ENCODE measurements around the gene SRL.

The SRL gene

GRCh38 chr16:4184038-4184702 lies 57.7 kb downstream of the SRL start:
- H3K27ac ChIP-seq (replicated peaks), result peak overlapping the region; percentile 78; the same call in 1 of the 2 replicates
- H3K27me3 ChIP-seq (ENCODE audit: insufficient read depth, poor library complexity, severe bottlenecking), result no peaks in the 10 kb centered on the region
- TF ChIP-seq REST (IDR thresholded peaks at IDR 0.05; ENCODE audit: insufficient replicate concordance, low read depth) (no peak), CTCF (IDR thresholded peaks at IDR 0.05; ENCODE audit: insufficient read depth, low read length) (no peak), POLR2AphosphoS5 (IDR thresholded peaks at IDR 0.05; ENCODE audit: low read depth) (no peak)
- peak overlapping the region; percentile 65 for H3K4me3 ChIP-seq (replicated peaks; ENCODE audit: insufficient read depth, low read length)
- no peak for DNase-seq (ENCODE audit: low read depth in 1 of 2, low spot score in 1 of 2)

- no peaks in the 10 kb centered on the region for H3K27me3 ChIP-seq (ENCODE audit: insufficient read depth, poor library complexity, severe bottlenecking)
- H3K4me3 ChIP-seq (replicated peaks; ENCODE audit: insufficient read depth, low read length), result peak overlapping the region; percentile 65
- TF ChIP-seq GABPA (IDR thresholded peaks at IDR 0.05; ENCODE audit: low read depth), result no peak
- peak; percentile 46 for TF ChIP-seq POLR2AphosphoS5 (IDR thresholded peaks at IDR 0.05; ENCODE audit: low read depth)
- no peak for TF ChIP-seq CTCF (IDR thresholded peaks at IDR 0.05; ENCODE audit: insufficient read depth, low read length)
- TF ChIP-seq SPI1 (IDR thresholded peaks at IDR 0.05; ENCODE audit: borderline replicate concordance, low read depth), result no peak; the same call in 1 of the 2 replicates
- TF ChIP-seq REST (IDR thresholded peaks at IDR 0.05; ENCODE audit: insufficient replicate concordance, low read depth), result peak; percentile 42
- H3K27ac ChIP-seq (replicated peaks), result peak overlapping the region; percentile 78
- peak; percentile 88 to 93 for DNase-seq (ENCODE audit: low read depth in 1 of 2, low spot score in 1 of 2)
These were observed 58.4 kb downstream of the SRL start for GRCh38 chr16:4183237-4184037.

- Histone ChIP-seq H3K27me3 (ENCODE audit: insufficient read depth, poor library complexity, severe bottlenecking) (no peaks in the 10 kb centered on the region), H3K27ac (replicated peaks) (peak overlapping the region; percentile 78), H3K4me3 (replicated peaks; ENCODE audit: insufficient read depth, low read length) (peak overlapping the region; percentile 65)
- TF ChIP-seq POLR2AphosphoS5 (IDR thresholded peaks at IDR 0.05; ENCODE audit: low read depth), result no peak
- TF ChIP-seq SPI1 (IDR thresholded peaks at IDR 0.05; ENCODE audit: borderline replicate concordance, low read depth), result peak; percentile 22; the same call in 1 of the 2 replicates
- no peak for DNase-seq (ENCODE audit: low read depth in 1 of 2, low spot score in 1 of 2)
These were observed 59.2 kb downstream of the SRL start for GRCh38 chr16:4182581-4183236.

- TF ChIP-seq SPI1 (IDR thresholded peaks at IDR 0.05; ENCODE audit: borderline replicate concordance, low read depth) (peak; percentile 11; the same call in 1 of the 2 replicates), REST (IDR thresholded peaks at IDR 0.05; ENCODE audit: insufficient replicate concordance, low read depth) (no peak)
- DNase-seq (ENCODE audit: low read depth in 1 of 2, low spot score in 1 of 2), result peak in 1 of 2 experiments; percentile 69
- Histone ChIP-seq H3K4me3 (replicated peaks; ENCODE audit: insufficient read depth, low read length) (no peak overlapping the region), H3K27me3 (ENCODE audit: insufficient read depth, poor library complexity, severe bottlenecking) (no peaks in the 10 kb centered on the region), H3K27ac (replicated peaks) (0 out of 2 replicates have a peak overlapping the region, but pooled peaks have one; percentile 12)
These were observed 61.4 kb downstream of the SRL start for GRCh38 chr16:4180511-4180910.
